HG02973 (cell line): ENCODE data around the gene TWF2.

Experiments used
- ATAC-seq: cut with Tn5 transposase; IDR thresholded peaks from one replicate; pipeline ENCODE4 v1.9.1; 2021; ENCODE audit warnings: moderate library complexity; ENCODE audit not compliant: unreplicated experiment

Gene TWF2

DNA sequence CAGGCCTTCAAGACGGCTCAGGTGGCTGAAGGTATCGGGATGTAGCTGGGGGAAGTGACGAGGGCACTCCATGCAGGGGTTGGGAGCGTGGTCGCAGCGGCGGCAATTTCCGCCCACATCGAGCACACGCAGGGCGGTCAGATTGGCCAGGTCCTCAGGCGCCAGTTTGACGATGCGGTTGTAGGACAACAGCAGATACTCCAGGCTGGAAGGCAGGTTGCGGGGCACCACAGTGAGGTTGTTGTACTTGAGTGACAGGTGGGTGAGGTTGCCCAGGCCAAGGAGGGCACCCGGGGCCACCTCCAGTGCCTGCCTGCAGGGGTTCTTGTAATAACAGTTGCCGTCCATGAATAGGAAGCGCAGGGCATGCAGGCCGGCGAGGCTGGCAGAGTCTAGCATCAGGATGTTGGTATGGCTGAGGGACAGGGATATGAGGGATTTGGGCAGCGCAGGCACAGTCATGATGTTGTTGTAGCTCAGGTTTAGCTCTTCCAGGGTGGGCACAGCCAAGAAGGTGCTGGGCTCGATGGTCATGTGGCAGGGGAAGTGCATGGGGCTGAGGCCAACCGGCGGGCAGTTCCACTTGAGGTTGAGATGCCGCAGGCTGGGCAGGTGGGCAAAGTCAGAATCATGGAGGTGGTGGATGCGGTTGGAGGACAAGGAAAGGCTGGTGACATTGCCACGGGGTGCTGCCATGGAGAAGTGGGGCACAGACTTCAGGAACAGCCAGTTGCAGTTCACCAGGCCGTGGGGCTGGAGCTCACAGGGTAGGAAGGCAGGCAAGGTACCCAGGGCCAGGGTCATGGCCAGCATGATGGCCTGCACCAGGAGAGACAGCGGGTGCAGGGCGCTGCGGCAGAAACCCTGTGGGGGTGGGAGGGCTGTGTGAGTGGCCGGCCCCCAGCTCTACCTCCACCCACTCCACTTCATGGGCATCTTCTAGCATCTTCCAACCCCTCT lies 15.2 kb downstream of the TWF2 start:
- no peak for ATAC-seq

- ATAC-seq = no peak
Measured at GRCh38 chr3:52222319-52223221, 16.4 kb downstream of the TWF2 start.

- no peak for ATAC-seq
Measured at GRCh38 chr3:52221563-52222318, 17.2 kb downstream of the TWF2 start.

- ATAC-seq = no peak
Measured at GRCh38 chr3:52221141-52221562, 17.8 kb downstream of the TWF2 start.

DNA sequence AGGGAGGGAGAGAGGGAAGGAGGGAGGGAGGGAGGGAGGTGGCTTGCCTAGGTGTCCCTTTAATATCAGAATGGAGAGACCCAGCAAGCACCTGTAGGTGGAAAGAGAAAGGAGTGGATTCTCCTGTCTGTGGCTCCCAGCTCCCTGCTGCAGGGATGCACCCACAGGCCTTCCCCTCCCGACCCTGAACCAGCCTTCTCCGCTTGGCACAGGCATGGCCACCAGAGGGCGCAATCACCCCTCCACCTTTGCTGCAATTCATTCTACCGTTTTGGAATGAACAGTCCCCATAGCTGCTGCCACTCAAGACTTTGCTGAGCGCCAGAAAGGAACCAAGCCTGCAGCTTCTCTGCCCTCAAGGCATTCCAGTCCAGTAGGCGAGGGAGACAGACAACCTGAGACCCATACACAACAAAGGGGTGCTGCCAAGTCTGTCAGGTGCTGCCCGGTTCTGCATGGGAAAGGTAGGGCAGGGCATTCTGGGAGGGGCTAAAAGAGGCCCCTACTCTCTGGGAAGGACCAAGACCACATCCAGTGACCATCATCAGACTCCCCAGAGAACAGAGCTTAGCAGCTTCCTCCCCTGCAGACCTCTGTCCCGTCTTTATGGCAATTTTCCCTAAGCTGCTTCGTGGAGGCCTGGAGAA lies 18.5 kb downstream of the TWF2 start:
- ATAC-seq = peak; percentile 45

- ATAC-seq = no peak
Measured at GRCh38 chr3:52218937-52219650, 19.9 kb downstream of the TWF2 start.

DNA sequence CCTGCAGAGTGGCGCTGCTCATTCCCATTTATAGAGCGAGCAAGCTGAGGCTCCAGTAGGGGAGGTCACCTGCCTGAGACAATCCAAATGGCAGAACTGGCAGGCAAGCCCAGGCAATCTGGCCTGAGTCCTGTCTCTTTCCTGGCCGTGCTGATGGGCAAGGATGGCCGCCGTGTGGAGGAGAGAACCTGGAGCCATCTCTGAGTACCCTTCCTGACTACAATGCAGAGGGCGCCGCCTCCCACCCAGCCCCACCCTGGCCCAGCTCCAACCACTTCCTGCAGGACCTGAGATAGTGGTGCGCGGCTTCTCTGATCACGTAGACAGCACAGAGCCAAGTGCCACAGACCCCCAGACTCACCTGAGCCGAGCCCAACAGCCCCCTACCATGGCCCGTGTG lies 20.5 kb downstream of the TWF2 start:
- no peak for ATAC-seq

GRCh38 chr3:52218026-52218425 lies 20.9 kb downstream of the TWF2 start:
- no peak for ATAC-seq

DNA sequence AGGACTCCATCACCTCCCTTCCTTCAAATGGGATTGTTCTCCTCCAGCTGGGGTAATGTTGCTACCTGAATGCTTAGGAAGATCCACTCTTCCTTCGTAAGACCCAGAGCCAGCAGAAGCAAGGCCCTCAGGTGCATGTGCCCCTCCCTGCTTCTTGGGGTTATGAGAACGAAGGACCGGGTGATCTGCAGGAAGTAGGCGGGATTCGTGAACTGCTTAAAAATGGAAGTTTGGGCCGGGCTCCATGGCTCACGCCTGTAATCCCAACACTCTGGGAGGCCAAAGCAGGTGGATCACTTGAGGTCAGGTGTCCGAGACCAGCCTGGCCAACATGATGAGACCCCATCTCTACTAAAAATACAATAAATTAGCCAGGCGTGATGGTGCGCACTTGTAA lies 21.6 kb downstream of the TWF2 start:
- no peak for ATAC-seq

DNA sequence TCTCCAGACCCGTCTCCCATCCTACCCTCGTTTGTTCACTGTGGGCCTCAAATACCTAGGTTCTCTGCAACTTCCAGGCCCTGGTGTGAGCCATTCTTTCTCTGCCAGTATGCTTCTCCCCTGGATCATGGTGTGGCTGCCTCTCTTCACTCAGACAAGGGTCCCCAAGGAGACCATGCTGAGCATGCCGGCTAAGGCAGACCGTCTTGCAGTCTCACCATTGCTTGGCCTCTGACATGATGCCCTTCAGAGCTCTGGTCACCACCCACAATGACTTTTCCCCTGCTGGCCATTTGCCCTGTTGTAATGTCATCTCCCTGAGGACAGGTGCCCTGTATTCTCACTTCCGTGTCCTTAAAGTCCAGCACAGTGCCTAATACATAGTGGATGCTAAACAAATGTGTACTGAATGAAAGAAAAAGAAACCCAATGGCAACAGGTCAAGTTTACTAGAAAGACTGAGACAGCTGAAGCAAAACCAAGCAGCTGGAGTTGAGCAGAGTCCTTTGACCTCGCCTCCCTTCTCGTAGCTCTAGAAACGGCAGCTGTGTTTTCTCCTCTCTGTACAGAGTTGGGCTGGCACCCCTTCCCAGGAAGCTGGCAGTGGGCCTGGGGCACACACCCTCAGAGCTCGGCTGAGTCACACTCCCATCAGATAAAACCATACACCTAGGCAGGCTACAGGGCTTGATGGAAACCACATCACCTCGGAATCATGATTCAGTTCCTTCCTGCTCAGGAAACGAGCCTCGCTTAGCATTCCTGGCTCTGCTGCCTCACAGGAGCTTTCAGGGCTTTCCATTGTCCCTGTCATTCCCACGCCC lies 22.2 kb downstream of the TWF2 start:
- no peak for ATAC-seq

GRCh38 chr3:52215351-52215750 lies 23.6 kb downstream of the TWF2 start:
- ATAC-seq = no peak

DNA sequence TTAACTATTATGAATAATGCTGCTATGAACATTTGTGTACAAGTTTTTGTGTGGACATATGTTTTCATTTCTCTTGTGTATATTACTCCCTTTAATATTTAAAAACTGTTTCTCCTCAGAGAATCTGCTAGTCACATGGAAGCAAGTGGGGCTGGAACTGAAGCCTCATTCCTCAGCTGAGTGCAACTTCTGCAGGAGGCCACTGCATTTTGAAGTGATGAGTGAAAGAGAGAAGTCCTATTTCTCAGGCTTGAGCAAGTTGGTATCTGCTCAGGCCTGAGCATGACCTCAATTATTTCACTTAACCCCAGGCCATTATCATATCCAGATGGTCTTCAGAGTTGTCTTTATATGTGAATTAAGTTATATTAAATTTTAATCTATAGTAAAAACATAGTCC lies 25.1 kb downstream of the TWF2 start:
- ATAC-seq = no peak

DNA sequence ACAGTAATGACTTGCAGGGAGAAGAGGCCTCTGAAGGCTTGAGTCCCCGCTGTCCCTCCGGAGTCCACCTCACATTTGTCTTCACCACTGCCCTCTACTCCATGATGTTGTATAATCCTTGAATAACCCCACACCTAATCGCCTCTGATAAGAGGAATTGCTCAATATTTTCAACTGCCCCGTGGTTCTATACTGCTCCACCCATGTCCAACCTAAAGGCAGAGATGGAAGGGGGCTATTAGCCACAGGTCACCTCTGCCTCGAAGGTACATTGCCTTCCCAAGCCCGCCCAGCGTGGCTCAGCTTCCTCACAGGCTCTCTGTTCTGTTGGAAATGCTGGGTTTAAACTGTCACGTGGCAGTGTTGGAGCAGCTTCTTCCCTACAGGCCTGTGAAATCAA lies 26.0 kb downstream of the TWF2 start:
- no peak for ATAC-seq

DNA sequence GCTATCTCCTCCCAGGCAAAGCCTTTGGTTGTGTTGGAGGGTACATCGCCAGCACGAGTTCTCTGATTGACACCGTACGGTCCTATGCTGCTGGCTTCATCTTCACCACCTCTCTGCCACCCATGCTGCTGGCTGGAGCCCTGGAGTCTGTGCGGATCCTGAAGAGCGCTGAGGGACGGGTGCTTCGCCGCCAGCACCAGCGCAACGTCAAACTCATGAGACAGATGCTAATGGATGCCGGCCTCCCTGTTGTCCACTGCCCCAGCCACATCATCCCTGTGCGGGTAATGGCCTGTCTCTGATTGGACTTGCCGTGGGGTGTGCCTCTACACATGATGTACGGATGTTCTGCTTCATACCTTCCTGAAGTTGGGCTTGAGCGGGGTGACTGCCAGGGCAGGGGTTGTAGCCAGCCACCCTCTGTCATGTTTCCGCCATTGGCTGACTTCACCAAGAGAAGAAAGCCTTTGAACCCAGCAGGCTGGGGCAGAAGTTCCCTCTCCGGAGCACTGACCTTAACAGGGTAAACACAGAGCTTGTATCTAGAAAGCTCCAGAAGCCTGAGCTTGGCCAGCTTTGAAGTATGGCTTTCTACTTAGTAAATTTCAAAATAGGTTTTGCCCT lies 27.6 kb downstream of the TWF2 start:
- no peak for ATAC-seq

DNA sequence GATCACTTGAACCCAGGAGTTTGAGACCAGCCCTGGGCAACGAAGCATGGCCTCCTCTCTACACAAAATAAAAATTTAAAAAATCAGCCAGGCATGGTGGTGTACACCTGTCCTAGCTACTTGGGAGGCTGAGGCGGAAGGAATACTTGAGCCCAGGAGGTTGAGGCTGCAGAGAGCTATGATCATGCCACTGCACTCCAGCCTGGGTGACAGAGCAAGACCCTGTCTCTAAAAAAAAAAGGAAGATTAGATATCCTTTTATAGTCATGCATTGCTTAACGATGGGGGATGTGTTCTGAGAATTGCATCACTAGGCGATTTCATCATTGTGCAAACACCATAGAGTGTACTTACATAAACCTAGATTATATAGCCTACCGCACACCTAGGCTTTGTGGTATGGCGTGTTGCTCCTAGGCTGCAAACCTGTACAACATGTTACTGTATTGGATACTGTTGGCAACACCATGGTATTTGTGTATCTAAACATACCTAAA lies 28.4 kb downstream of the TWF2 start:
- no peak for ATAC-seq

GRCh38 chr3:52210037-52210436 lies 28.9 kb downstream of the TWF2 start:
- no peak for ATAC-seq

- ATAC-seq = no peak
Measured at GRCh38 chr3:52208556-52208955, 30.4 kb downstream of the TWF2 start.

DNA sequence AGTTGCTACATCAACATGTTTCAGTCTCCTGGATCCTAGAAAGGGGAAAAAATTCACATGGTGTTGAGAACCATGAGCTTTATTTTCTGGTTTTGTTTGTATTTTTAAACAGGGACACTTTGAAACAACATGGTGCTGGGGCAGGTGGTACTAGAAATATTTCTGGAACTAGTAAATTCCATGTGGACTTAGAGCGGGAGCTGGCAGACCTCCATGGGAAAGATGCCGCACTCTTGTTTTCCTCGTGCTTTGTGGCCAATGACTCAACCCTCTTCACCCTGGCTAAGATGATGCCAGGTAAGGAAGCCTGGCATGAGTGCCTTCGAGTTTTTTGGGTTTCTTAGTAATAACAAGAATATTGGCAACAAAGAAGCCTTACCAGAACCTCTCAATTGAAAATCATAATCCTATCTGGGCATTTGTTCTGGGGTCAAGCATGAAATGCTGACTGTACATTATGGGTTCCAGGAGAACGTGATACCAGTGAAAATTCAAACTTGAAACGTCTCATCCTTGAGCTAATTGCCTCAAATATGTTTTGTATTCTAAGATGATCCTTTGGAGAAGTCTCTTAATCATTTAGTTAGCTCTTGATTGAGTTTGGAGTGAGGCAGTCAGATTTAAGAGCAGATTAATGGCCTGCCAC lies 33.1 kb downstream of the TWF2 start:
- no peak for ATAC-seq
